Astrocyte (in vitro differentiated cells and primary cell): ENCODE results near the gene NLRP11.

ENCODE experiments used
- CTCF ChIP-seq: IDR thresholded peaks from 2 replicates; pipeline ENCODE4 v1.5.1; 2011; ENCODE audit warnings: low read depth, mild to moderate bottlenecking, inconsistent platforms, low read length, moderate library complexity; ENCODE audit not compliant: insufficient read depth
- EZH2 ChIP-seq: IDR thresholded peaks from 2 replicates; pipeline ENCODE4 v1.6.1; 2012; ENCODE audit warnings: mild to moderate bottlenecking, low read length, inconsistent platforms; ENCODE audit not compliant: insufficient read depth

GRCh38 chr19:55838251-55838650 lies 6.5 kb upstream of the NLRP11 start:
- TF ChIP-seq CTCF (no peak), EZH2 (no peak)
